IMR-90 (cell line): Measurements from ENCODE around the gene DEK.

Experiments used
- BHLHE40 ChIP-seq: fragments of 150-350 bp; IDR thresholded peaks from 2 replicates; pipeline ENCODE4 v1.6.1; 2016; ENCODE audit warnings: mild to moderate bottlenecking, low read depth, low read length
- CTCF ChIP-seq: conservative IDR thresholded peaks from 2 replicates; pipeline ENCODE4 v1.5.1; 2012; ENCODE audit warnings: mild to moderate bottlenecking, low read depth, low read length, improper control_type of control experiment
- MXI1 ChIP-seq: IDR thresholded peaks from 2 replicates; pipeline ENCODE4 v1.6.1; 2012; ENCODE audit warnings: low read depth, mild to moderate bottlenecking, low read length, moderate library complexity, borderline replicate concordance
- POLR2A ChIP-seq: IDR thresholded peaks from 2 replicates; pipeline ENCODE4 v1.6.1; 2012; ENCODE audit warnings: mild to moderate bottlenecking, low read depth, low read length
- RAD21 ChIP-seq: IDR thresholded peaks from 2 replicates; pipeline ENCODE4 v1.6.1; 2012; ENCODE audit warnings: low read length, improper control_type of control experiment
- SMC3 ChIP-seq: fragments of 150-350 bp; IDR thresholded peaks from 2 replicates; pipeline ENCODE4 v1.6.1; 2016; ENCODE audit warnings: low read depth, mild to moderate bottlenecking, antibody characterized with exemption, low read length, moderate library complexity
- USF2 ChIP-seq: fragments of 150-350 bp; IDR thresholded peaks from 2 replicates; pipeline ENCODE4 v1.6.1; 2017; ENCODE audit warnings: mild to moderate bottlenecking, antibody characterized with exemption, low read length, low read depth

GRCh38 chr6:18246205-18246604, 18.1 kb downstream of the DEK start:
- TF ChIP-seq CTCF (no peak), POLR2A (no peak), MXI1 (no peak), USF2 (no peak), RAD21 (no peak), SMC3 (no peak), BHLHE40 (no peak)
